Common myeloid progenitor, CD34-positive (primary cell): ENCODE data around the gene ZNF526.

Experiments
- CTCF ChIA-PET: fragments of 350-600 bp; sonication (Branson Sonifier 250); formaldehyde crosslinking; loops from one replicate; lab custom pipeline; 2021; ENCODE audit warnings: antibody characterized with exemption; lab: Charles Lee
- POLR2A ChIA-PET: fragments of 350-600 bp; sonication (Branson Sonifier 250); formaldehyde crosslinking; loops from one replicate; lab custom pipeline; 2021; ENCODE audit warnings: antibody characterized with exemption; lab: Charles Lee
- DNase-seq, 3 donors: peaks; one replicate each; pipeline versions ENCODE4 v3.0.0 to v3.0.0-alpha.2; 2013
- H3K27ac ChIP-seq, 2 experiments: 1 replicate in 1 of 2; 2 replicates in 1 of 2; pipeline ENCODE4 v1.7.0; 2013; ENCODE audit warnings: inconsistent platforms in 2 of 2, low read length in 2 of 2, mild to moderate bottlenecking in 2 of 2, low read depth in 1 of 2, moderate library complexity in 1 of 2; ENCODE audit not compliant: severe bottlenecking in 2 of 2, insufficient read depth in 1 of 2, poor library complexity in 1 of 2
- H3K27me3 ChIP-seq, 5 experiments: replicated peaks in 2 of 5; 1 replicate in 3 of 5; 2 replicates in 2 of 5; pipeline versions ENCODE4 v1.6.1 to v1.7.0; 2013; ENCODE audit warnings: low read length in 4 of 5, mild to moderate bottlenecking in 2 of 5, moderate library complexity in 2 of 5, inconsistent platforms in 1 of 5; ENCODE audit not compliant: insufficient read depth in 5 of 5, control insufficient read depth in 4 of 5
- H3K36me3 ChIP-seq, 4 experiments: 1 replicate in 2 of 4; 2 replicates in 2 of 4; pipeline versions ENCODE4 v1.6.1 to v1.7.0; 2013; ENCODE audit warnings: low read length in 3 of 4, control low read depth in 1 of 4, mild to moderate bottlenecking in 1 of 4; ENCODE audit not compliant: control insufficient read depth in 4 of 4, insufficient read depth in 4 of 4
- H3K4me1 ChIP-seq, 4 experiments: 1 replicate in 3 of 4; 2 replicates in 1 of 4; pipeline versions ENCODE4 v1.6.1 to v1.7.1; 2013; ENCODE audit warnings: low read length in 3 of 4, mild to moderate bottlenecking in 3 of 4, control low read depth in 1 of 4, inconsistent platforms in 1 of 4, moderate library complexity in 1 of 4; ENCODE audit not compliant: control insufficient read depth in 4 of 4, insufficient read depth in 4 of 4; ENCODE audit errors: control extremely low read depth in 1 of 4
- H3K4me3 ChIP-seq, 7 experiments: 1 replicate in 4 of 7; 2 replicates in 3 of 7; pipeline versions ENCODE4 v1.5.1 to v1.7.0; 2013; ENCODE audit warnings: mild to moderate bottlenecking in 7 of 7, low read length in 6 of 7, moderate library complexity in 6 of 7, inconsistent platforms in 2 of 7, low read depth in 2 of 7, control low read depth in 1 of 7; ENCODE audit not compliant: insufficient read depth in 4 of 7, control insufficient read depth in 1 of 7; ENCODE audit errors: extremely low read depth in 1 of 7
- H3K9me3 ChIP-seq, 5 experiments: 1 replicate in 4 of 5; 2 replicates in 1 of 5; pipeline versions ENCODE4 v1.6.1 to v1.7.1; 2013; ENCODE audit warnings: low read length in 4 of 5, mild to moderate bottlenecking in 2 of 5, inconsistent platforms in 1 of 5, low read depth in 1 of 5, moderate library complexity in 1 of 5; ENCODE audit not compliant: control insufficient read depth in 4 of 5, insufficient read depth in 2 of 5; ENCODE audit errors: control extremely low read depth in 1 of 5
- WGBS: methylation state at CpG from one replicate; pipeline ENCODE4 v1.1.5; 2013; ENCODE audit not compliant: insufficient coverage; 5-methylcytosine and 5-hydroxymethylcytosine counted together

The ZNF526 gene

GRCh38 chr19:42239544-42240220 is 19.6 kb downstream of the ZNF526 start:
- no peak for DNase-seq
- Histone ChIP-seq H3K27me3 (no peaks in the 10 kb centered on the region), H3K4me1 (peaks cover 7 to 27% (median 20%) of the 10 kb centered on the region in 4 experiments), H3K36me3 (peaks cover 4 to 35% (median 30%) of the 10 kb centered on the region in 4 experiments), H3K4me3 (no peak overlapping the region), H3K9me3 (no peaks in the 10 kb centered on the region), H3K27ac (no peak overlapping the region)
- ChIA-PET CTCF (interaction anchor here (0.6 to 2.8 kb wide), 7 partner anchors 10 to 117 kb away, joined by 3 to 11 read pairs (median 4); partner anchors contain the start of gene ZNF526), POLR2A (no interaction called here)
- WGBS = 89% methylated on average over 8 of the region's 10 CpGs

- no peak for DNase-seq
- peaks cover 0 to 25% (median 19%) of the 10 kb centered on the region in 4 experiments for H3K36me3 ChIP-seq
- H3K9me3 ChIP-seq = no peaks in the 10 kb centered on the region
- ChIA-PET CTCF (interaction anchor here (1.0 to 12.3 kb wide), 5 partner anchors 9 to 49 kb away, joined by 3 to 159 read pairs (median 6); partner anchors contain the start of gene ZNF526), POLR2A (interaction anchor here (0.7 to 0.9 kb wide), 2 partner anchors 21 to 26 kb away, joined by 3 read pairs; no protein-coding TSS in a partner anchor)
- H3K27me3 ChIP-seq = no peaks in the 10 kb centered on the region
- H3K4me1 ChIP-seq = peaks cover 7 to 33% (median 27%) of the 10 kb centered on the region in 4 experiments
- peak overlapping the region in 6 of 7 experiments; percentile 81 to 95 (median 88) for H3K4me3 ChIP-seq
- no CpG with 5 or more reads among the region's 3 CpGs for WGBS
- H3K27ac ChIP-seq = peak overlapping the region; percentile 76 to 93
Measured at GRCh38 chr19:42241279-42241678, 21.2 kb downstream of the ZNF526 start.

- Histone ChIP-seq H3K36me3 (peaks cover 0 to 26% (median 14%) of the 10 kb centered on the region in 4 experiments), H3K4me1 (peaks cover 7 to 36% (median 27%) of the 10 kb centered on the region in 4 experiments), H3K4me3 (peak overlapping the region; percentile 65 to 95 (median 88)), H3K9me3 (no peaks in the 10 kb centered on the region), H3K27ac (peak overlapping the region; percentile 76 to 93), H3K27me3 (no peaks in the 10 kb centered on the region)
- POLR2A ChIA-PET = interaction anchor here (0.5 to 1.5 kb wide), 6 partner anchors 14 to 42 kb away, joined by 3 to 5 read pairs (median 4); partner anchors contain the start of gene ZNF526
- DNase-seq = no peak
- CTCF ChIA-PET = interaction anchor here (0.8 to 12.3 kb wide), 9 partner anchors 10 to 140 kb away, joined by 3 to 159 read pairs (median 4); no protein-coding TSS in a partner anchor
- 0% methylated on average over 17 of the region's 49 CpGs for WGBS
Measured at GRCh38 chr19:42242069-42242511, 22.0 kb downstream of the ZNF526 start.

- ChIA-PET CTCF (interaction anchor here (0.8 to 12.3 kb wide), 14 partner anchors 9 to 146 kb away, joined by 3 to 159 read pairs (median 3); partner anchors contain the start of gene ZNF526), POLR2A (interaction anchor here (0.5 to 1.5 kb wide), 10 partner anchors 9 to 167 kb away, joined by 3 to 5 read pairs (median 3); partner anchors contain the start of genes ZNF526 and ZNF574)
- Histone ChIP-seq H3K27ac (peak within 1 kb of the TSS; percentile 76 to 93), H3K27me3 (no peaks in the 10 kb centered on the region), H3K4me3 (peak within 1 kb of the TSS; percentile 68 to 95 (median 88)), H3K4me1 (peaks cover 7 to 36% (median 27%) of the 10 kb centered on the region in 4 experiments), H3K9me3 (no peaks in the 10 kb centered on the region), H3K36me3 (peaks cover 0 to 29% (median 14%) of the 10 kb centered on the region in 4 experiments)
- 0% methylated on average over 69 of the region's 76 CpGs for WGBS
- DNase-seq = peak; percentile 100
Measured at GRCh38 chr19:42242512-42243409, 22.6 kb downstream of the ZNF526 start, which contains the start of gene GSK3A. Gene GSK3A (minus strand): TSS chr19:42242602. CDS start chr19:42242465, 137 bp downstream.

GRCh38 chr19:42244347-42245220 is 24.5 kb downstream of the ZNF526 start:
- peaks cover 7 to 37% (median 30%) of the 10 kb centered on the region in 4 experiments for H3K4me1 ChIP-seq
- POLR2A ChIA-PET = interaction anchor here (0.8 to 3.9 kb wide), 4 partner anchors 24 to 43 kb away, joined by 3 to 21 read pairs (median 4); partner anchors contain the start of gene ZNF526
- H3K27me3 ChIP-seq = no peaks in the 10 kb centered on the region
- H3K4me3 ChIP-seq = peak overlapping the region; percentile 53 to 98 (median 88)
- H3K27ac ChIP-seq = peak overlapping the region; percentile 47 to 79
- DNase-seq = peak; percentile 96 to 97 (median 97)
- H3K9me3 ChIP-seq = no peaks in the 10 kb centered on the region
- peaks cover 0 to 35% (median 12%) of the 10 kb centered on the region in 4 experiments for H3K36me3 ChIP-seq
- CTCF ChIA-PET = interaction anchor here (0.5 to 12.3 kb wide), 11 partner anchors 18 to 153 kb away, joined by 3 to 159 read pairs (median 4); no protein-coding TSS in a partner anchor
- 2% methylated on average over 45 of the region's 45 CpGs for WGBS
